Keratinocyte (primary cell): ENCODE results near the gene ATF6. TPM values are rescaled to one million over a fixed set of nuclear protein-coding genes. Genes with fewer than 3 reads are reported as not detected.

Experiments used
- DNase-seq: peaks from one replicate; pipeline ENCODE4 v3.0.0-alpha.2; 2011; ENCODE audit warnings: low read depth, missing footprints, low spot score
- FAIRE-seq: peaks from 2 replicates; lab custom pipeline; 2011; peaks lifted over from hg19 to GRCh38; lab: Jason Lieb, UNC
- H2AFZ ChIP-seq: 2 replicates; pipeline ENCODE4 v1.6.0; 2012; ENCODE audit warnings: low read length, control low read depth, inconsistent platforms; ENCODE audit not compliant: control insufficient read depth
- H3K27ac ChIP-seq: 2 replicates; pipeline ENCODE4 v1.5.1; 2011; ENCODE audit warnings: low read length; ENCODE audit not compliant: control insufficient read depth, insufficient read depth
- H3K27me3 ChIP-seq: 3 replicates; pipeline ENCODE4 v1.6.0; 2011; ENCODE audit warnings: low read length; ENCODE audit not compliant: control insufficient read depth, insufficient read depth; ENCODE audit errors: extremely low read depth
- H3K36me3 ChIP-seq, 2 experiments: 2 replicates in 1 of 2; 3 replicates in 1 of 2; pipeline ENCODE4 v1.5.1; 2011; ENCODE audit warnings: low read length in 2 of 2, mild to moderate bottlenecking in 1 of 2; ENCODE audit not compliant: control insufficient read depth in 2 of 2, insufficient read depth in 2 of 2; ENCODE audit errors: extremely low read depth in 1 of 2
- H3K4me1 ChIP-seq: 3 replicates; pipeline ENCODE4 v1.5.1; 2011; ENCODE audit warnings: low read length; ENCODE audit not compliant: control insufficient read depth, insufficient read depth; ENCODE audit errors: extremely low read depth
- H3K4me2 ChIP-seq: 3 replicates; pipeline ENCODE4 v1.6.0; 2011; ENCODE audit warnings: low read depth, low read length; ENCODE audit not compliant: control insufficient read depth, insufficient read depth; ENCODE audit errors: extremely low read depth
- H3K4me3 ChIP-seq, 3 experiments: fragments of 200-600 bp in 1 of 3; sonication (generic) in 1 of 3; 2 replicates in 2 of 3; 3 replicates in 1 of 3; pipeline ENCODE4 v1.5.1; 2011 to 2016; ENCODE audit warnings: low read length in 3 of 3, mild to moderate bottlenecking in 3 of 3, control low read depth in 2 of 3, inconsistent platforms in 1 of 3, low read depth in 1 of 3, mixed read lengths in 1 of 3, mixed run types in 1 of 3, moderate library complexity in 1 of 3; ENCODE audit not compliant: control insufficient read depth in 2 of 3, insufficient read depth in 2 of 3; ENCODE audit errors: extremely low read depth in 1 of 3
- H3K79me2 ChIP-seq: 2 replicates; pipeline ENCODE4 v1.6.0; 2012; ENCODE audit warnings: low read length; ENCODE audit not compliant: control insufficient read depth, insufficient read depth
- H3K9ac ChIP-seq: 3 replicates; pipeline ENCODE4 v1.6.0; 2011; ENCODE audit warnings: low read length; ENCODE audit not compliant: control insufficient read depth, insufficient read depth; ENCODE audit errors: extremely low read depth
- H3K9me1 ChIP-seq: 3 replicates; pipeline ENCODE4 v1.6.0; 2011; ENCODE audit warnings: low read length; ENCODE audit not compliant: control insufficient read depth, insufficient read depth; ENCODE audit errors: extremely low read depth
- H3K9me3 ChIP-seq: 2 replicates; pipeline ENCODE4 v1.5.1; 2012; ENCODE audit warnings: low read depth, low read length; ENCODE audit not compliant: control insufficient read depth
- H4K20me1 ChIP-seq: 3 replicates; pipeline ENCODE4 v1.6.0; 2011; ENCODE audit warnings: low read length; ENCODE audit not compliant: control insufficient read depth, insufficient read depth; ENCODE audit errors: extremely low read depth
- CTCF ChIP-seq, 3 experiments: IDR thresholded peaks in 1 of 3; conservative IDR thresholded peaks in 1 of 3; optimal IDR thresholded peaks in 1 of 3; 2 replicates in 2 of 3; 3 replicates in 1 of 3; pipeline versions ENCODE3 to v1.5.1; 2011; ENCODE audit warnings: low read length in 3 of 3, mild to moderate bottlenecking in 3 of 3, moderate library complexity in 2 of 3, control low read depth in 1 of 3, inconsistent platforms in 1 of 3; ENCODE audit not compliant: insufficient read depth in 2 of 3; ENCODE audit errors: extremely low read depth in 1 of 3
- EZH2 ChIP-seq: IDR thresholded peaks from one replicate; pipeline ENCODE4 v1.6.1; 2012; ENCODE audit warnings: inconsistent platforms, mild to moderate bottlenecking, low read length, moderate library complexity
- dilution Hi-C: fragments of 300-500 bp; cut with MboI; formaldehyde crosslinking; loops from one replicate; pipeline ENCODE4 v1.7.0; 2020; ENCODE audit warnings: low sequenced_read_pairs; ENCODE audit not compliant: extremely low pct_ligation_motif_present
- polyA plus RNA-seq, 5 experiments: library from polyadenylated mRNA; depleted of rRNA in 3 of 5; stranded (reverse) in 3 of 5; stranded (forward) in 1 of 5; unstranded in 1 of 5; fragments of >200 nt; gene quantifications; 1 replicate in 1 of 5; 2 replicates in 3 of 5; 3 replicates in 1 of 5; pipeline versions ENCODE4 v1.2.1 to v1.2.3, GENCODE V29; 2011 to 2012; ENCODE audit warnings: missing spikeins in 2 of 5, low read depth in 1 of 5, low replicate concordance in 1 of 5

The ATF6 gene
- polyA plus RNA-seq, 1 donor (not counting 4 experiments of a cell fraction or from before 2014, with no cell fraction given), result 19.7 TPM

- no peak for TF ChIP-seq CTCF (optimal IDR thresholded peaks at IDR 0.05 in 1 of 3, IDR thresholded peaks at IDR 0.05 in 1 of 3, conservative IDR thresholded peaks at IDR 0.05 in 1 of 3; ENCODE audit: extremely low read depth in 1 of 3, insufficient read depth in 2 of 3, low read length in 3 of 3)
- TF ChIP-seq EZH2, result no peak
- H3K9me3 ChIP-seq, result no peaks in the 10 kb centered on the region
- no peak overlapping the region for H3K9ac ChIP-seq
- no peak overlapping the region for H3K4me2 ChIP-seq
- H2AFZ ChIP-seq, result no peak overlapping the region
- no peaks in the 10 kb centered on the region for H3K79me2 ChIP-seq
- no peaks in the 10 kb centered on the region for H4K20me1 ChIP-seq
- DNase-seq (no peak), FAIRE-seq (no peak)
- dilution Hi-C loops, result no loop called here
- no peak overlapping the region for H3K4me3 ChIP-seq
- H3K4me1 ChIP-seq, result peaks cover 6% of the 10 kb centered on the region
- H3K9me1 ChIP-seq, result no peaks in the 10 kb centered on the region
- no peaks in the 10 kb centered on the region for H3K27me3 ChIP-seq
- H3K36me3 ChIP-seq, result no peaks in the 10 kb centered on the region
- H3K27ac ChIP-seq, result no peak overlapping the region
Observed at GRCh38 chr1:161884475-161884874, 118.4 kb downstream of the ATF6 start.

GRCh38 chr1:161885003-161885402, 118.9 kb downstream of the ATF6 start:
- TF ChIP-seq CTCF (optimal IDR thresholded peaks at IDR 0.05 in 1 of 3, IDR thresholded peaks at IDR 0.05 in 1 of 3, conservative IDR thresholded peaks at IDR 0.05 in 1 of 3; ENCODE audit: extremely low read depth in 1 of 3, insufficient read depth in 2 of 3, low read length in 3 of 3) (no peak), EZH2 (no peak)
- H3K4me2 ChIP-seq, result no peak overlapping the region
- FAIRE-seq (peak; percentile 86), DNase-seq (no peak)
- H3K27me3 ChIP-seq, result no peaks in the 10 kb centered on the region
- dilution Hi-C loops, result no loop called here
- no peak overlapping the region for H2AFZ ChIP-seq
- no peak overlapping the region for H3K27ac ChIP-seq
- H3K9ac ChIP-seq, result no peak overlapping the region
- H3K36me3 ChIP-seq, result no peaks in the 10 kb centered on the region
- H4K20me1 ChIP-seq, result no peaks in the 10 kb centered on the region
- no peaks in the 10 kb centered on the region for H3K79me2 ChIP-seq
- peaks cover 6% of the 10 kb centered on the region for H3K4me1 ChIP-seq
- no peak overlapping the region for H3K4me3 ChIP-seq
- H3K9me3 ChIP-seq, result no peaks in the 10 kb centered on the region
- H3K9me1 ChIP-seq, result no peaks in the 10 kb centered on the region
